ENCODE data around the gene IGF1.
"Not testable (repeated sequence)": the region's sequence is repeated elsewhere in the genome, so short reads cannot be mapped to it uniquely, and the experiment has no call there.

Gene IGF1

DNA sequence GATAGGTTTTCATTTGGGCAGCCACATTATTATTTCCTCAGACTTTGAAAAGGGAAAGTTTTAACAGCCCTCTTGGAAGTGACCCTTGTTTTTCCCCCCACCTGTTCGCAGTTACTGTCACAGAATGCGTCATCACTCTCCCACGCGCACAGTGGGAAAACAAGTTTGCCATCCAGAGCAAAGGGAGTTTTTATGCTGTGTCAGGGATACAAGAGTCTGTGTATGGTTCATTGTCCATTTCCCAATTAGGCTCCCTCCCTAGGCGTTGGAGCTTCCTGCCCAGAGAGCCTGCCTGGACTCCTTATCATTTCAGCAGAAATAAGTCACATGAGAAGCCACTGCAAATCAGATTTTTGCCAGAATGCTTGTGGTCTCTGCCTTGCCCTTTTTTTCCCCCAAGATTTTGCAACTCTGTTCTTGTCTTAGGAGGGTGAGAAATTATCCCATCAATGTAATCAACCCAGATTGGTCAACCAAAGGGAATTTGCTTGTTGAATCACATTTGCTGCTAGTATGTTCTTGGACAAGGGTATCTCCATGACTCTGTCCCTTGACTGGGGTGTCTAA, 104.1 kb downstream of the IGF1 start:
- DNase-seq: no peak

DNA sequence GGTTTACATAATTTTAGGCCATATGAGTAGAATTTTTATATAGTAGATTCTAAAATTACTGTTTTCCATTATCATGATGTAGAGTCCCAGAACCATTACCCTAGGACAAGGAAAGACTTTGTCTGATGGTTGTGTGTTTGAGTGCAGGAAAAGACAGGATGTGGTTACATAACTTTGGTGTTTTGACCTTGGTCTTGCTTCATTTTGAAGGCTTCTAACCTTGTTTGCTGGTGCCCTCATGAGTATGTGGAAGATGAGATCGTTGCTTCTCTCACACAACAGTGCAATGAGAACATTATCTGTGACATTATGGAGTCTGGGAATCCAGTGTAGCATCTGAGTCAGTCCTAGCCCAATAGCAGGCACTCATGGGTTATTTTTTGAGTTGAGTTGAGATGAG, 106.2 kb downstream of the IGF1 start:
- DNase-seq: peak; percentile 65

DNA sequence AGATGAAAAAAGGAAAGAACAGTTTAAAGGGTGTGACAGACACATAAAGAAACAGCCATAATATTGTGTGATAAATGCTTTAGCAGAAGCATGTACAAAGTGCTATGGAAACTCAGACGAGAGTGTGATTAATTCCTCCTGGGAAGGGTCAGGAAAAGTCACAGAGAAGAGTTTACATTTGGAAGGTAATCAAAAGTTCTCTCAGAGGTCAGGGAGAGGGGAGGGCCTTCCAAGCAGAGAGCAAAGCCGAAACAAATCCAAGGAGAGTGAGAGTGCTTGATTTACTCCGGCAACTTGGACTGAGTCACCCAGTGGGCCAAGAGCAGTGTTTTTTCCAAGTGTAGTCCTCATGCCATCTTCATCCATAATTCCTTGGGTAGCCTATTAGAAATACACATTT, 108.3 kb downstream of the IGF1 start:
- no peak for DNase-seq

- DNase-seq: no peak
Measured at GRCh38 chr12:102371165-102371564, 109.2 kb downstream of the IGF1 start.

- no peak for DNase-seq
Measured at GRCh38 chr12:102369876-102370275, 110.5 kb downstream of the IGF1 start.

- no peak for DNase-seq
Measured at GRCh38 chr12:102365365-102365764, 115.0 kb downstream of the IGF1 start.

- DNase-seq: no peak
Measured at GRCh38 chr12:102364709-102365108, 115.7 kb downstream of the IGF1 start.

DNA sequence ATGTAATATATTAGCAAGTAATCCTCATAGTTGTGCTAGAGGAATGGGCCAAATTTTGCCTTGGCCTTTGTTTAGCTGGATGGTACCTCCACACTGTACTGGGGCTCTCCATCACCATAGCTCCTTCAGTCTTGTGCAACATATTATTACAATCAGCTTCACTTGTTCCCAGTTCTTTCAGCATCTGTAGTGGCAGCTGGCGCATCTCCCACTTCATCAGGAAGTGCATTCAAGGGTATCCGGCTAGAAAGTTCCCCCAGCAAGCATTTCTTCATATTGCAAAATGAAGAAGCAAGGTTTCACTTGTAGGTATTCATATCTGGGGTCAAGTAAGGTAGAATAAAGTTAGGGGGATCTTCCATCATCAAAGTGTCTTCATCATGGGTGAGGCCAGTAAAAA, 123.7 kb downstream of the IGF1 start:
- no peak for DNase-seq

GRCh38 chr12:102354281-102354680, 126.1 kb downstream of the IGF1 start:
- not testable (repeated sequence) for DNase-seq

GRCh38 chr12:102351322-102351721, 129.0 kb downstream of the IGF1 start:
- DNase-seq: no peak

GRCh38 chr12:102350070-102350469, 130.3 kb downstream of the IGF1 start:
- no peak for DNase-seq

DNA sequence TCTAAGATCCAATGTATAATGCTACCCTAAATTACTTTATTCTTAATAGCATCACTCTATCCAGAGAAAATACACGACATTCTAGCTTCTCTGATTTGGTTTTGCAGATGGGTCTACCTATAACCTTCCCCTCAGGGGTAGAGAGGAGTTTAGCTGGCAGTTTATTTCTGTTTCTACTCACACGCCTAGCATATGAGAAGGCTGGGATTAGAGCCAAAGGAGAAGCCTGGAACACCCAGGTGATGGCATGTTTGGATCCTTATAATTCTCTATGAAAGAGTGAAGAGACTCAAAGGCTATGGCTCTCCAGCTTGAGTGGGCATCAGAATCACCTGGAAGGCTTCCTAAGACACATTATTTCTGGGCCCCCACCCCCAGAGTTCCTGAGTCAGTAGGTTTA, 131.3 kb downstream of the IGF1 start:
- no peak for DNase-seq

DNA sequence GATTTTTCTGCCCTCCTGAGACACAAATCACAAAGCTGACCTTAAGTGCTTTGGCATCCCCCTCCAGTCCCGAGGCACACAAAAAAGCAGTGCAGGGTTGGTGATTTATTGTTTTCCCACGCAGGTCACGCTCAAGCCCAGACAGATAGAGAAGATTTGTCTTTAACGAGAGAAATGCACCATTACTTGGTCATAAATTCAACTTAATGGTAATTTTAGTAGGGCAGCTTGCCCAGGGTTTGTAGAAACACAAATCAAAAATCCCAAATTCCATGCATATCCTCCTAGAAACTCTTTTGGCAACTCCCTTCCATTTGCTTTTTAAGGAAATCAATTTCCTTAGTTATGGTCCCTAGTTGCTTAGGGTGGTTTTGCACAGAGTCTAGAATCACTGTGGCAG, 132.6 kb downstream of the IGF1 start:
- DNase-seq: no peak
